Lung (tissue), 12 donors: Measurements from ENCODE around the gene SLC39A12. TPM values are rescaled to one million over a fixed set of nuclear protein-coding genes. Genes with fewer than 3 reads are reported as not detected.

Source experiments
- ATAC-seq: fragments of 200-7000 bp; cut with Tn5 transposase; one replicate; pipeline ENCODE4 v1.9.1; 2020; ENCODE audit warnings: moderate number of reproducible peaks; ENCODE audit not compliant: insufficient read depth, low FRiP score
- DNase-seq, 3 donors: peaks; one replicate each; pipeline ENCODE4 v3.0.0-alpha.2; 2013 to 2017
- H3K27ac ChIP-seq, 2 donors: one replicate each; pipeline ENCODE4 v1.5.1; 2013; ENCODE audit warnings: mild to moderate bottlenecking in 2 of 2, moderate library complexity in 2 of 2, control low read depth in 1 of 2, inconsistent platforms in 1 of 2, low read depth in 1 of 2, low read length in 1 of 2
- H3K27me3 ChIP-seq, 3 donors: one replicate each; pipeline ENCODE4 v1.5.1; 2013; ENCODE audit warnings: low read length in 2 of 3; ENCODE audit not compliant: control insufficient read depth in 3 of 3, insufficient read depth in 3 of 3
- H3K36me3 ChIP-seq, 4 donors: one replicate each; pipeline ENCODE4 v1.5.1; 2013; ENCODE audit warnings: low read length in 4 of 4, mild to moderate bottlenecking in 1 of 4, moderate library complexity in 1 of 4; ENCODE audit not compliant: control insufficient read depth in 4 of 4, insufficient read depth in 4 of 4
- H3K4me1 ChIP-seq, 5 donors: one replicate each; pipeline ENCODE4 v1.5.1; 2013; ENCODE audit warnings: low read length in 5 of 5, mild to moderate bottlenecking in 2 of 5, moderate library complexity in 1 of 5; ENCODE audit not compliant: control insufficient read depth in 5 of 5, insufficient read depth in 5 of 5
- H3K4me3 ChIP-seq: one replicate; pipeline ENCODE4 v1.5.1; 2013; ENCODE audit warnings: mild to moderate bottlenecking, control low read depth, moderate library complexity
- H3K9ac ChIP-seq, 2 donors: one replicate each; pipeline ENCODE4 v1.5.1; 2013; ENCODE audit warnings: low read length in 2 of 2, control low read depth in 1 of 2; ENCODE audit not compliant: insufficient read depth in 1 of 2
- H3K9me3 ChIP-seq, 4 donors: one replicate each; pipeline ENCODE4 v1.5.1; 2013; ENCODE audit warnings: low read length in 3 of 4, mild to moderate bottlenecking in 1 of 4, moderate library complexity in 1 of 4; ENCODE audit not compliant: control insufficient read depth in 4 of 4, insufficient read depth in 3 of 4
- WGBS, 2 donors: extraction: QIAGEN DNeasy Blood & Tissue Kit; methylation state at CpG; one replicate each; pipeline ENCODE4 v1.1.7; 2013; 5-methylcytosine and 5-hydroxymethylcytosine counted together
- polyA plus RNA-seq, 2 donors: library from polyadenylated mRNA; stranded (reverse); fragments of 200-250 nt; gene quantifications; one replicate each; pipeline ENCODE4 v1.2.1, GENCODE V29; 2013
- total RNA-seq, 2 donors: library from RNA; depleted of rRNA in 1 of 2; stranded (reverse); fragments of >200 nt in 1 of 2; gene quantifications; one replicate each; pipeline ENCODE4 v1.2.1, GENCODE V29; 2014 to 2021
- TF ChIP-seq, protein P1 (sequence below): IDR thresholded peaks from 2 replicates; pipeline ENCODE4 v1.5.1; 2012; ENCODE audit warnings: mild to moderate bottlenecking; ENCODE audit errors: control extremely low read depth, extremely low read depth
- donor health status: control.
- donor health status: control.
- donor health status: Bipolar disorder and iron deficiency.
- donor health status: healthy.
- donor health status: DM: yes; HTN: yes; CAD: no.

The SLC39A12 gene
- total and polyA plus RNA-seq, 4 donors: 0.03 to 0.26 TPM; not detected in 2

DNA sequence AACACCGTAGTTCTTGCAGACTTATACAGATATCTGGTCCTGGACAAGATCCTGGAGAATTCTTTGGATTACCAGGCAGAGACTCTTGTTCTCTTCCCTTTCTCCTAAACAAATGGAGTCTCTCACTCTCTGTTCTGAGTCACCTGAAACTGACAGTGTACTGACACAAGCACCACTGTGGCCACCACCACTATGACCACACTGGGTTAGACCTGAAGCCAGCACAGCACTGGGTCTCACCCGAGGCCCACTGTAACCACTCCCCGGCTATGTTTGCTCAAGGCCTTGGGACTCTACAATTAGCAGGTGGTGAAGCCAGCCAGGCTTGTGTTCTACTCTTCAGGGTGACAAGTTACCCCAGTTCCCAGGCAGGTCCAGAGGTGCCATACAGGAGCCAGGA is 22.8 kb downstream of the SLC39A12 start:
- H3K27me3 ChIP-seq: no peaks in the 10 kb centered on the region
- no peak overlapping the region for H3K4me3 ChIP-seq
- TF ChIP-seq, protein P1, sequence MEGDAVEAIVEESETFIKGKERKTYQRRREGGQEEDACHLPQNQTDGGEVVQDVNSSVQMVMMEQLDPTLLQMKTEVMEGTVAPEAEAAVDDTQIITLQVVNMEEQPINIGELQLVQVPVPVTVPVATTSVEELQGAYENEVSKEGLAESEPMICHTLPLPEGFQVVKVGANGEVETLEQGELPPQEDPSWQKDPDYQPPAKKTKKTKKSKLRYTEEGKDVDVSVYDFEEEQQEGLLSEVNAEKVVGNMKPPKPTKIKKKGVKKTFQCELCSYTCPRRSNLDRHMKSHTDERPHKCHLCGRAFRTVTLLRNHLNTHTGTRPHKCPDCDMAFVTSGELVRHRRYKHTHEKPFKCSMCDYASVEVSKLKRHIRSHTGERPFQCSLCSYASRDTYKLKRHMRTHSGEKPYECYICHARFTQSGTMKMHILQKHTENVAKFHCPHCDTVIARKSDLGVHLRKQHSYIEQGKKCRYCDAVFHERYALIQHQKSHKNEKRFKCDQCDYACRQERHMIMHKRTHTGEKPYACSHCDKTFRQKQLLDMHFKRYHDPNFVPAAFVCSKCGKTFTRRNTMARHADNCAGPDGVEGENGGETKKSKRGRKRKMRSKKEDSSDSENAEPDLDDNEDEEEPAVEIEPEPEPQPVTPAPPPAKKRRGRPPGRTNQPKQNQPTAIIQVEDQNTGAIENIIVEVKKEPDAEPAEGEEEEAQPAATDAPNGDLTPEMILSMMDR: no peak
- H3K9ac ChIP-seq: no peak overlapping the region
- 92 to 96% methylated on average over 3 of the region's 3 CpGs for WGBS, 2 donors
- no peak for DNase-seq
- no peaks in the 10 kb centered on the region for H3K4me1 ChIP-seq
- no peaks in the 10 kb centered on the region for H3K36me3 ChIP-seq
- peaks cover 0 to 6% (median 0%) of the 10 kb centered on the region in 4 donors for H3K9me3 ChIP-seq
- no peak overlapping the region for H3K27ac ChIP-seq
- ATAC-seq: no peak

DNA sequence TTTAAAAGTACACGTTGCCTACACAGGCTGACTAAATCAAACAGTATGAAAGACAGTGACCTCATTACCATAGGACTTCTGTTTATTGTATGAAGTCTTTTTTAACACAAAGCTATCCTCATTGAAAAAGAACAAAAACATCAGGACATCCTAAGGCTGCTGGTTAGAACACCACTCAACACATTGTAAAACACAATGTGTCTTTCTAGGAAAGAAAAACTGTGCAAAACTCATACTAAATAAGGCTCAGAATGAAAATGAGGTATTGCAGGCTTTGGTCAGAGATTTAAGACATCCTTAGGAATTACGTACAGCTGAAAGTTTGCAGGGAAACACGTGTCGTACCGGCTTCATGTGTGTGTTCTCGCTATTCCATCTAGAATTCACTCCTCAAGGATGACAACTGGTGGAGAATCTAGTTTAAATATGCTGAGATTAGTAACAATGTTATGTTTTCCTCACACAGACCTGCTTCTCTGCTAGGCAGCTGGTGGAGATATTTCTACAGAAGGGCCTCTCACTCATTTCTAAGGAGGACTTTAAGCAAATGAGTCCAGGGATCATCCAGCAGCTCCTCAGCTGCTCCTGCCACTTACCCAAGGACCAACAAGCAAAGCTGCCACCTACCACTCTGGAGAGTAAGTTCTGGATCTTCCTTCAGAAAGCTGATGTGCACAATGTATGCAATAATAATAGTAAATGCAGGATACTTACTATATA is 29.3 kb downstream of the SLC39A12 start:
- Histone ChIP-seq H3K9ac (no peak overlapping the region), H3K27me3 (no peaks in the 10 kb centered on the region), H3K27ac (no peak overlapping the region), H3K9me3 (no peaks in the 10 kb centered on the region), H3K4me3 (no peak overlapping the region), H3K36me3 (no peaks in the 10 kb centered on the region), H3K4me1 (no peaks in the 10 kb centered on the region)
- WGBS, 2 donors: 80 to 92% methylated on average over 6 of the region's 6 CpGs
- TF ChIP-seq, protein P1: no peak
- DNase-seq: no peak
- ATAC-seq: no peak

DNA sequence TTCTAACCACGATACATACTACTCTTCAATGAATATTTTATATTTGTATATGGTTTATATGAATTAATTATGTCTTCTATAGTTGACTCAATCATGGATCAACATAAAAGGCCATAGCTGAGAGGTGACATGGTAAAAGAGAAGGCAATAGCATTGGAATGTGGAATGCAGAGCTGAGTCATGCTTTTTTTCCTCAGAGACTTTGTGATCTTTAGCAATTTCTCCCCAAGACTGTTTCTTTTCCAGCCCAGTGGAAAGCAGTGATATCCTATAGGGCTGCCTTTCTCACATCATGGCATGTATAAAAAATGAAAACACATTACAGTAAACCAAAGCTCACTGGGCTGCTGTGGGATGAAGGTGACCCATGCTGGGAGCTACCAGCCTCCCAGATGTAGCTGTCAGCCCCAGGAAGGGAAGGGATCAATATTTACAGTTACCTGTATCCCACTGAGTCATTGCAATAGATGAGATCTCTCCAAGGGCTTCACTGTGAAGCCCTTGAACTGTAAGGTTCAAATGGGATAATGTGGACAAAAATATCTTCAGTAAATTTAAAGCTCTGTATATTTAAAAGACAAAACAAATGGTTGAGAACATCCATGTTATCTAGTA is 30.2 kb downstream of the SLC39A12 start:
- Histone ChIP-seq H3K9me3 (no peaks in the 10 kb centered on the region), H3K27ac (no peak overlapping the region), H3K4me1 (no peaks in the 10 kb centered on the region), H3K36me3 (no peaks in the 10 kb centered on the region), H3K27me3 (no peaks in the 10 kb centered on the region), H3K4me3 (no peak overlapping the region), H3K9ac (no peak overlapping the region)
- ATAC-seq (no peak), DNase-seq (no peak)
- WGBS, 2 donors: 96 to 97% methylated on average over 1 of the region's 1 CpG
- TF ChIP-seq, protein P1: no peak
